CD4-positive, alpha-beta T cell treated with Interferon alpha-2 for 1 hour (primary cell): ENCODE measurements around the gene CCBE1.
"Not testable (repeated sequence)": the region's sequence is repeated elsewhere in the genome, so short reads cannot be mapped to it uniquely, and the experiment has no call there.

Experiments used
- DNase-seq, 2 donors: peaks; one replicate each; pipeline ENCODE4 v3.0.0-alpha.2; 2020 to 2022

The CCBE1 gene

GRCh38 chr18:59697236-59697932, at the start of gene CCBE1:
TSS of gene CCBE1 (minus strand) at chr18:59697423.
- peak in 1 of 2 donors; percentile 2 for DNase-seq

GRCh38 chr18:59744271-59744721, 47.1 kb upstream of the CCBE1 start:
- no peak for DNase-seq

- no peak for DNase-seq
Measured at GRCh38 chr18:59743566-59743965, 46.3 kb upstream of the CCBE1 start.

- no peak for DNase-seq
Measured at GRCh38 chr18:59742325-59743111, 45.3 kb upstream of the CCBE1 start.

GRCh38 chr18:59740141-59740540, 42.9 kb upstream of the CCBE1 start:
- no peak for DNase-seq

GRCh38 chr18:59737776-59738300, 40.6 kb upstream of the CCBE1 start:
- no peak for DNase-seq

GRCh38 chr18:59737335-59737734, 40.1 kb upstream of the CCBE1 start:
- not testable (repeated sequence) for DNase-seq

GRCh38 chr18:59736061-59736460, 38.8 kb upstream of the CCBE1 start:
- no peak for DNase-seq

- DNase-seq = no peak
Measured at GRCh38 chr18:59735269-59735860, 38.1 kb upstream of the CCBE1 start.

GRCh38 chr18:59733421-59733820, 36.2 kb upstream of the CCBE1 start:
- DNase-seq = no peak

GRCh38 chr18:59730896-59731295, 33.7 kb upstream of the CCBE1 start:
- DNase-seq = no peak

- DNase-seq = no peak
Measured at GRCh38 chr18:59729781-59730180, 32.6 kb upstream of the CCBE1 start.

- DNase-seq = no peak
Measured at GRCh38 chr18:59728816-59729215, 31.6 kb upstream of the CCBE1 start.

GRCh38 chr18:59725142-59725541, 27.9 kb upstream of the CCBE1 start:
- no peak for DNase-seq

- no peak for DNase-seq
Measured at GRCh38 chr18:59724103-59724502, 26.9 kb upstream of the CCBE1 start.

GRCh38 chr18:59721931-59722330, 24.7 kb upstream of the CCBE1 start:
- no peak for DNase-seq

- no peak for DNase-seq
Measured at GRCh38 chr18:59721211-59721610, 24.0 kb upstream of the CCBE1 start.

GRCh38 chr18:59719544-59720181, 22.4 kb upstream of the CCBE1 start:
- no peak for DNase-seq

- no peak for DNase-seq
Measured at GRCh38 chr18:59718464-59719157, 21.4 kb upstream of the CCBE1 start.

GRCh38 chr18:59718108-59718463, 20.9 kb upstream of the CCBE1 start:
- no peak for DNase-seq

GRCh38 chr18:59717291-59717690, 20.1 kb upstream of the CCBE1 start:
- DNase-seq = no peak

GRCh38 chr18:59715966-59716369, 18.7 kb upstream of the CCBE1 start:
- DNase-seq = no peak

GRCh38 chr18:59715445-59715844, 18.2 kb upstream of the CCBE1 start:
- DNase-seq = no peak
